Karpas-422 (cell line): Measurements from ENCODE around the gene SPECC1. TPM values are rescaled to one million over a fixed set of nuclear protein-coding genes. Genes with fewer than 3 reads are reported as not detected.
"Not testable (repeated sequence)": the region's sequence is repeated elsewhere in the genome, so short reads cannot be mapped to it uniquely, and the experiment has no call there.

Experiments
- DNase-seq: peaks from one replicate; pipeline ENCODE4 v3.0.0-alpha.2; 2015
- H2AFZ ChIP-seq: fragments of 200-600 bp; sonication (generic); 2 replicates; pipeline ENCODE4 v1.6.1; 2014; ENCODE audit warnings: antibody characterized with exemption, low read length, mixed read lengths
- H3K27ac ChIP-seq: fragments of 200-600 bp; sonication (generic); 2 replicates; pipeline ENCODE4 v1.5.1; 2014; ENCODE audit warnings: mild to moderate bottlenecking, low read length, moderate library complexity
- H3K27me3 ChIP-seq: fragments of 200-600 bp; sonication (generic); 2 replicates; pipeline ENCODE4 v1.6.1; 2014; ENCODE audit warnings: low read length, mixed read lengths
- H3K36me3 ChIP-seq: fragments of 200-600 bp; sonication (generic); 2 replicates; pipeline ENCODE4 v1.6.1; 2014; ENCODE audit warnings: low read length, mixed read lengths; ENCODE audit not compliant: insufficient read depth
- H3K4me1 ChIP-seq: fragments of 200-600 bp; sonication (generic); 2 replicates; pipeline ENCODE4 v1.6.1; 2014; ENCODE audit warnings: mild to moderate bottlenecking, low read length, mixed read lengths
- H3K4me2 ChIP-seq: fragments of 200-600 bp; sonication (generic); 2 replicates; pipeline ENCODE4 v1.6.1; 2014; ENCODE audit warnings: low read length, low read depth, mild to moderate bottlenecking; ENCODE audit not compliant: poor library complexity, severe bottlenecking
- H3K4me3 ChIP-seq: fragments of 200-600 bp; sonication (generic); 2 replicates; pipeline ENCODE4 v1.5.1; 2014; ENCODE audit warnings: mild to moderate bottlenecking, antibody characterized with exemption, low read length, mixed read lengths
- H3K79me2 ChIP-seq: fragments of 200-600 bp; sonication (generic); 2 replicates; pipeline ENCODE4 v1.6.1; 2014; ENCODE audit warnings: mild to moderate bottlenecking, low read length, mixed read lengths
- H3K9ac ChIP-seq: fragments of 200-600 bp; sonication (generic); 2 replicates; pipeline ENCODE4 v1.6.0; 2014; ENCODE audit warnings: low read length
- H3K9me2 ChIP-seq: fragments of 200-600 bp; sonication (generic), shearing (Covaris generic); replicated peaks from 2 replicates; pipeline ENCODE4 v1.6.0; 2014; ENCODE audit warnings: mild to moderate bottlenecking, low read length, moderate library complexity; ENCODE audit not compliant: insufficient read depth
- H3K9me3 ChIP-seq: fragments of 300-700, 200-600 bp; sonication (generic); 2 replicates; pipeline ENCODE4 v1.6.1; 2014; ENCODE audit warnings: low read length, mixed read lengths
- H4K20me1 ChIP-seq: fragments of 200-600 bp; sonication (generic); 2 replicates; pipeline ENCODE4 v1.6.1; 2014; ENCODE audit warnings: mild to moderate bottlenecking, antibody characterized with exemption, low read length, low read depth; ENCODE audit not compliant: insufficient read depth
- small RNA-seq: library from RNA; depleted of rRNA; stranded (forward); fragments of <200 nt; gene quantifications from one replicate; pipeline ENCODE3, GENCODE V24; 2014
- total RNA-seq: library from RNA; depleted of rRNA; stranded (reverse); fragments of >200 nt; shearing (Covaris generic); gene quantifications from 2 replicates; pipeline ENCODE4 v1.2.3, GENCODE V29; 2014; ENCODE audit warnings: low replicate concordance; rRNA removed

The SPECC1 gene
- total RNA-seq, 1 experiment from 2014 or later: not detected

- not testable (repeated sequence) for H4K20me1 ChIP-seq, H3K9me3 ChIP-seq, DNase-seq, H3K9ac ChIP-seq, H3K36me3 ChIP-seq, H3K9me2 ChIP-seq, H3K4me1 ChIP-seq, H2AFZ ChIP-seq, H3K27ac ChIP-seq, H3K27me3 ChIP-seq, H3K79me2 ChIP-seq, H3K4me2 ChIP-seq, H3K4me3 ChIP-seq
Observed at GRCh38 chr17:20363846-20364245, 354.7 kb downstream of the SPECC1 start.

Small RNAs within 50 kb of the gene (small RNA-seq; reads per million reads assigned to genes)
- not detected for gene AC008088.1
- gene RNU6-1057P: not detected
- not detected for gene RNU6-258P
- not detected for gene RNU6-467P

Other genes with a start within 250 kb of the SPECC1 start
- not detected in 2 replicates for gene ULK2, start 141.4 kb upstream of the SPECC1 start, total RNA-seq
- gene AKAP10, start 31.5 kb upstream of the SPECC1 start, total RNA-seq: 25.2 and 31.1 TPM in 2 replicates